Measurements from ENCODE around the gene TBX21.
A peak's percentile ranks its signal among the peaks of the same experiment; 100 is the strongest.

The TBX21 gene

DNA sequence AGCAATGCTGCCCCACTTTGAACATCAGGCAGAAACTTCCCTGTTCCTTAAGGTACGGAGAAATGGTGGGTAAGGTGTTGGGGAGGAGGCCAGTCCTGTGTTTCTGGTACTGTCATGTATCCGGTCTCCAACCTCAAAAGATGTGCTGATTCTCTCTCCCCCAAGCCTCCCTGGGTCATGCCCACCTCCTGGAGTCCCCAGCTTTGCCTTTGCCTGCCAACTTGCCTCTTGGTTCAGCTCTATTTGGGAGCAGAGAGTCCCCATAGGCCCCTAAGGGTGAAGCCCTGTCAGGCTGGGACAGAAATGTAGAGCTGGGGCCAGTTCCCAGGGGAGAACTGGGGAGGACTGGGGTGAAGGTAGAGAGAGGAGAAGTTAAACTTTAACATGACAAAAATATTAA lies 1.6 kb upstream of the TBX21 start:
- DNase-seq = no peak
- peaks cover 2% of the 10 kb centered on the region for H3K9me3 ChIP-seq (ENCODE audit: insufficient read depth, low read depth, low read length)
- H2BK120ac ChIP-seq (ENCODE audit: insufficient read depth, low read length, poor library complexity) = no peak overlapping the region
- no peak overlapping the region for H2BK12ac ChIP-seq (ENCODE audit: low read length)
- H2AK5ac ChIP-seq (ENCODE audit: low read length) = no peak overlapping the region
- H2BK5ac ChIP-seq (ENCODE audit: low read depth, low read length, poor library complexity) = no peak overlapping the region
- H3K36me3 ChIP-seq (ENCODE audit: control insufficient read depth in 1 of 2, insufficient read depth in 2 of 2, low read length in 2 of 2) = no peaks in the 10 kb centered on the region
- no peak overlapping the region for H3K14ac ChIP-seq (ENCODE audit: low read length)
- peaks cover 37% of the 10 kb centered on the region for H3K27me3 ChIP-seq (ENCODE audit: insufficient read depth, low read length)
- H3K4me2 ChIP-seq (ENCODE audit: low read length) = no peak overlapping the region
- no peak overlapping the region for H3K9ac ChIP-seq (ENCODE audit: low read length)
- no peak overlapping the region for H3K23ac ChIP-seq (ENCODE audit: low read length)
- H3K18ac ChIP-seq (ENCODE audit: low read length) = no peak overlapping the region
- H3K27ac ChIP-seq (ENCODE audit: low read depth, low read length) = no peak overlapping the region
- H4K8ac ChIP-seq (ENCODE audit: low read depth, low read length) = no peak overlapping the region
- H3K79me2 ChIP-seq (ENCODE audit: control insufficient read depth, insufficient read depth, low read length, poor library complexity) = no peaks in the 10 kb centered on the region
- no peak overlapping the region for H3K4me3 ChIP-seq (ENCODE audit: low read depth, low read length)
- H3K79me1 ChIP-seq (ENCODE audit: low read length) = no peaks in the 10 kb centered on the region
- no peak overlapping the region for H4K91ac ChIP-seq (ENCODE audit: low read depth, low read length)
- no CpG with 5 or more reads among the region's 2 CpGs for WGBS (ENCODE audit: extremely low coverage, insufficient coverage, insufficient read length)
- H4K12ac ChIP-seq (ENCODE audit: low read depth, low read length) = no peak overlapping the region
- no peak overlapping the region for H3K4ac ChIP-seq (ENCODE audit: low read depth, low read length)
- H3K4me1 ChIP-seq (ENCODE audit: control insufficient read depth in 1 of 2, insufficient read depth in 2 of 2, low read length in 2 of 2) = no peaks in the 10 kb centered on the region
- no peak overlapping the region for H2AFZ ChIP-seq (ENCODE audit: insufficient read depth, low read length, poor library complexity)

DNA sequence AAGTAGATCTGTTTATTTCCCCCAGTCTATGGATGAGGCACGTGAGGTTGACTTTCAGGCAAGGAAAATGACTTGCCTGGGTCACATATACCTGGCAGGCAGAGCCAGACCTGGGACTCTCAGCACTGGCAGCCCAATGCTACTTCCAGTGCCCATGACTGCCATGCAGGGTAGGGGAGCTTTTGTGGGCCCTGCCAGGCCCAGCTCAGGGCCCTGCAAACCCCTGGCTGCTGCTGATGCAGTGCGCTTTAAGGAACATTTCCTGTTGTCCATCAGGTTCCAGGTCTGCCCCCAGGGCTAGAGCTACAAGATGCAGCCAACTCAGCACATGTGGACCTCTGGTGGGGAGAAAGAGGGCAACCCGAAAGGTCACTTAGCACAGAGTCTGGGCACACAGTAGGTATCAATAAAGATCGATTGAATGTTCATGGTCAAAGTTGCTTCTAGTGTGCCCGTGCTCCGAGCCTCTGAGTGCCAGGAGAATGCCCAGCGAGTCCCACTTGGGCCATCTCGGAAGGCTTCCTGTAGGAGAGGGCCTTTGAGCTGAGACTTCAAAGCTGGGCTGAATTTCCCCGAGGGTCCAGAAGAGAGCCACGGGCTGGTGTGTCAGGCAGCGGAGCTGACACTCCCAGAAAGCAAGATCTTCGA lies 513 bp upstream of the TBX21 start:
- Histone ChIP-seq H3K27me3 (ENCODE audit: insufficient read depth, low read length) (peaks cover 37% of the 10 kb centered on the region), H3K4me1 (ENCODE audit: control insufficient read depth in 1 of 2, insufficient read depth in 2 of 2, low read length in 2 of 2) (no peaks in the 10 kb centered on the region), H4K91ac (ENCODE audit: low read depth, low read length) (no peak overlapping the region), H2AK5ac (ENCODE audit: low read length) (no peak overlapping the region), H3K79me1 (ENCODE audit: low read length) (no peaks in the 10 kb centered on the region), H3K18ac (ENCODE audit: low read length) (no peak overlapping the region), H3K23ac (ENCODE audit: low read length) (no peak overlapping the region), H3K79me2 (ENCODE audit: control insufficient read depth, insufficient read depth, low read length, poor library complexity) (no peaks in the 10 kb centered on the region), H3K27ac (ENCODE audit: low read depth, low read length) (no peak overlapping the region), H2BK12ac (ENCODE audit: low read length) (no peak overlapping the region), H4K8ac (ENCODE audit: low read depth, low read length) (no peak overlapping the region), H4K12ac (ENCODE audit: low read depth, low read length) (no peak overlapping the region), H3K4me3 (ENCODE audit: low read depth, low read length) (no peak overlapping the region), H2AFZ (ENCODE audit: insufficient read depth, low read length, poor library complexity) (no peak overlapping the region), H2BK5ac (ENCODE audit: low read depth, low read length, poor library complexity) (no peak overlapping the region), H3K14ac (ENCODE audit: low read length) (no peak overlapping the region), H3K4ac (ENCODE audit: low read depth, low read length) (no peak overlapping the region), H3K4me2 (ENCODE audit: low read length) (peak overlapping the region; percentile 52), H3K9me3 (ENCODE audit: insufficient read depth, low read depth, low read length) (peaks cover 2% of the 10 kb centered on the region), H2BK120ac (ENCODE audit: insufficient read depth, low read length, poor library complexity) (no peak overlapping the region), H3K36me3 (ENCODE audit: control insufficient read depth in 1 of 2, insufficient read depth in 2 of 2, low read length in 2 of 2) (no peaks in the 10 kb centered on the region), H3K9ac (ENCODE audit: low read length) (no peak overlapping the region)
- no CpG with 5 or more reads among the region's 12 CpGs for WGBS (ENCODE audit: extremely low coverage, insufficient coverage, insufficient read length)
- no peak for DNase-seq

DNA sequence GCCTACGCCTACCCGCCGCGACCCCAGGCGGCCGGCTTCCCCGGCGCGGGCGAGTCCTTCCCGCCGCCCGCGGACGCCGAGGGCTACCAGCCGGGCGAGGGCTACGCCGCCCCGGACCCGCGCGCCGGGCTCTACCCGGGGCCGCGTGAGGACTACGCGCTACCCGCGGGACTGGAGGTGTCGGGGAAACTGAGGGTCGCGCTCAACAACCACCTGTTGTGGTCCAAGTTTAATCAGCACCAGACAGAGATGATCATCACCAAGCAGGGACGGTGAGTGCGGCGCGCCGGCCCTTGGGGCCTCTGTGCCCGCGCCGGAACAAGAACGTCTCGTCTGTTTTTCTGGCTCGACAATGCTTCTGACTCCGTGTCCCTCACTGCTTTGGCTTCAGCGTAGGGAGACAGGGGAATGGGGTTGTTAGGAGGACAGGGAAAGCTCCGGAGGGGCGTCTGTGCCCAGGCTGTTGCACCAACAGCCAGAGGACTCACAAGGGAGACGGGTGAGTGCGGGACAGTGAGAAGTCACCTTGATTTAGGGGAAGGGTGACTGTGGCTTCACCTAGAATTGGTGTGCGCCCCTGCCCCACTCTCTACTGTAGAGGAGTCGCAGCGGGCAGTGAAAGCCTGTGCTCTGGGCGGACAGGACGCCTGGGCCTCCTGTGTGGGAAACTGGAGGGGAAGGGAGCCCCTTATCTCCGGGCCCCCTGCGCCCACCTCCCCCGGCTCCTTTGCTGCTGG lies 806 bp downstream of the TBX21 start:
- Histone ChIP-seq H3K79me2 (ENCODE audit: control insufficient read depth, insufficient read depth, low read length, poor library complexity) (no peaks in the 10 kb centered on the region), H3K4me2 (ENCODE audit: low read length) (peak overlapping the region; percentile 52), H3K36me3 (ENCODE audit: control insufficient read depth in 1 of 2, insufficient read depth in 2 of 2, low read length in 2 of 2) (no peaks in the 10 kb centered on the region), H3K18ac (ENCODE audit: low read length) (no peak overlapping the region), H4K91ac (ENCODE audit: low read depth, low read length) (no peak overlapping the region), H4K12ac (ENCODE audit: low read depth, low read length) (no peak overlapping the region), H2BK5ac (ENCODE audit: low read depth, low read length, poor library complexity) (no peak overlapping the region), H3K14ac (ENCODE audit: low read length) (no peak overlapping the region), H3K27me3 (ENCODE audit: insufficient read depth, low read length) (peaks cover 37% of the 10 kb centered on the region), H2BK12ac (ENCODE audit: low read length) (no peak overlapping the region), H3K4ac (ENCODE audit: low read depth, low read length) (no peak overlapping the region), H3K23ac (ENCODE audit: low read length) (no peak overlapping the region), H3K4me1 (ENCODE audit: control insufficient read depth in 1 of 2, insufficient read depth in 2 of 2, low read length in 2 of 2) (no peaks in the 10 kb centered on the region), H3K4me3 (ENCODE audit: low read depth, low read length) (no peak overlapping the region), H2AFZ (ENCODE audit: insufficient read depth, low read length, poor library complexity) (no peak overlapping the region), H3K9ac (ENCODE audit: low read length) (no peak overlapping the region), H2BK120ac (ENCODE audit: insufficient read depth, low read length, poor library complexity) (no peak overlapping the region), H3K79me1 (ENCODE audit: low read length) (no peaks in the 10 kb centered on the region), H4K8ac (ENCODE audit: low read depth, low read length) (no peak overlapping the region), H2AK5ac (ENCODE audit: low read length) (no peak overlapping the region), H3K27ac (ENCODE audit: low read depth, low read length) (no peak overlapping the region), H3K9me3 (ENCODE audit: insufficient read depth, low read depth, low read length) (peaks cover 2% of the 10 kb centered on the region)
- DNase-seq = no peak
- WGBS (ENCODE audit: extremely low coverage, insufficient coverage, insufficient read length) = no CpG with 5 or more reads among the region's 60 CpGs

DNA sequence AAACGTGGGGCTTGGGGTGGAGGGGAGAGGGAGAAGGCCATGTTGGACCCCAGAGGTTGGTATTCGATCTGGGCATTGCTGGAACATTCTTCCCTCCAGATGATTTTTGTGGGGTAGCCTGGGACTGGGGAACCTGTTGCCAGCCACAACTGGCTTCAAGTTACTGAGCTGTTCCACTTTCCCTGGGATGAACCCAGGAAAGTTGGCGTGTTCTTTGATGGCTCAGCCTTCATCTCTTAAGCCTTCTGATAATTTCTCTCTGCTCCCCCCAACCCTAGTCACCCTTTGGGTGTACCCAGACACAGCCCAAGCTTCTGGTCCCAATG lies 2.1 kb downstream of the TBX21 start:
- Histone ChIP-seq H3K79me2 (ENCODE audit: control insufficient read depth, insufficient read depth, low read length, poor library complexity) (no peaks in the 10 kb centered on the region), H2AK5ac (ENCODE audit: low read length) (no peak overlapping the region), H2AFZ (ENCODE audit: insufficient read depth, low read length, poor library complexity) (no peak overlapping the region), H3K79me1 (ENCODE audit: low read length) (no peaks in the 10 kb centered on the region), H2BK5ac (ENCODE audit: low read depth, low read length, poor library complexity) (no peak overlapping the region), H4K12ac (ENCODE audit: low read depth, low read length) (no peak overlapping the region), H2BK120ac (ENCODE audit: insufficient read depth, low read length, poor library complexity) (no peak overlapping the region), H2BK12ac (ENCODE audit: low read length) (no peak overlapping the region), H4K91ac (ENCODE audit: low read depth, low read length) (no peak overlapping the region), H3K36me3 (ENCODE audit: control insufficient read depth in 1 of 2, insufficient read depth in 2 of 2, low read length in 2 of 2) (no peaks in the 10 kb centered on the region), H3K23ac (ENCODE audit: low read length) (no peak overlapping the region), H3K27me3 (ENCODE audit: insufficient read depth, low read length) (peaks cover 37% of the 10 kb centered on the region), H3K18ac (ENCODE audit: low read length) (no peak overlapping the region), H3K14ac (ENCODE audit: low read length) (no peak overlapping the region), H3K9ac (ENCODE audit: low read length) (no peak overlapping the region), H3K4ac (ENCODE audit: low read depth, low read length) (no peak overlapping the region), H3K4me3 (ENCODE audit: low read depth, low read length) (no peak overlapping the region), H3K27ac (ENCODE audit: low read depth, low read length) (no peak overlapping the region), H3K9me3 (ENCODE audit: insufficient read depth, low read depth, low read length) (peaks cover 2% of the 10 kb centered on the region), H3K4me2 (ENCODE audit: low read length) (no peak overlapping the region), H4K8ac (ENCODE audit: low read depth, low read length) (no peak overlapping the region), H3K4me1 (ENCODE audit: control insufficient read depth in 1 of 2, insufficient read depth in 2 of 2, low read length in 2 of 2) (no peaks in the 10 kb centered on the region)
- no CpG with 5 or more reads among the region's 3 CpGs for WGBS (ENCODE audit: extremely low coverage, insufficient coverage, insufficient read length)
- no peak for DNase-seq

Measured in trophoblast cell (in vitro differentiated cells and primary cell).